CD4-positive, CD25-positive, alpha-beta regulatory T cell (primary cell): ENCODE results near the gene ZBED1. TPM values are rescaled to one million over a fixed set of nuclear protein-coding genes. Genes with fewer than 3 reads are reported as not detected.
A peak's percentile ranks its signal among the peaks of the same experiment; 100 is the strongest.
"Not testable (repeated sequence)": the region's sequence is repeated elsewhere in the genome, so short reads cannot be mapped to it uniquely, and the experiment has no call there.

Experiments
- ATAC-seq, 2 donors: fragments of 150-1000 bp; cut with Tn5 transposase; one replicate each; pipeline ENCODE4 v1.10.0; 2021; ENCODE audit warnings: low read depth in 2 of 2, moderate number of reproducible peaks in 2 of 2, moderate library complexity in 1 of 2
- DNase-seq, 3 donors: peaks; one replicate each; pipeline versions ENCODE4 v3.0.0 to v3.0.0-alpha.2; 2012 to 2022; ENCODE audit warnings: mixed read lengths in 1 of 3
- H3K27ac ChIP-seq: one replicate; pipeline ENCODE4 v1.7.0; 2013; ENCODE audit warnings: mild to moderate bottlenecking, low read length; ENCODE audit not compliant: insufficient read depth, poor library complexity, severe bottlenecking
- H3K27me3 ChIP-seq: one replicate; pipeline ENCODE4 v1.7.0; 2013; ENCODE audit warnings: low read length; ENCODE audit not compliant: control insufficient read depth, insufficient read depth
- H3K36me3 ChIP-seq: one replicate; pipeline ENCODE4 v1.7.0; 2013; ENCODE audit warnings: mild to moderate bottlenecking, low read length, moderate library complexity; ENCODE audit not compliant: control insufficient read depth, insufficient read depth
- H3K4me1 ChIP-seq: 2 replicates; pipeline ENCODE4 v1.7.0; 2013; ENCODE audit warnings: mild to moderate bottlenecking, low read length; ENCODE audit not compliant: insufficient read depth, control insufficient read depth, poor library complexity, severe bottlenecking
- H3K4me3 ChIP-seq: one replicate; pipeline ENCODE4 v1.7.0; 2013; ENCODE audit warnings: low read depth, mild to moderate bottlenecking, low read length, moderate library complexity
- H3K9me3 ChIP-seq, 2 experiments: 1 replicate in 1 of 2; 2 replicates in 1 of 2; pipeline ENCODE4 v1.7.0; 2013; ENCODE audit warnings: low read length in 2 of 2, mild to moderate bottlenecking in 1 of 2, moderate library complexity in 1 of 2; ENCODE audit not compliant: control insufficient read depth in 2 of 2
- H3K27ac Mint-ChIP-seq, 3 donors: one replicate each; pipeline ENCODE4 v1.8.0; 2020 to 2022; ENCODE audit warnings: mild to moderate bottlenecking in 3 of 3, mixed read lengths in 3 of 3, moderate library complexity in 2 of 3
- H3K27me3 Mint-ChIP-seq: one replicate; pipeline ENCODE4 v1.8.0; 2022; ENCODE audit warnings: mild to moderate bottlenecking, mixed read lengths
- H3K36me3 Mint-ChIP-seq: one replicate; pipeline ENCODE4 v1.8.0; 2020; ENCODE audit warnings: mixed read lengths
- H3K4me1 Mint-ChIP-seq, 4 donors: one replicate each; pipeline ENCODE4 v1.8.0; 2020 to 2022; ENCODE audit warnings: mixed read lengths in 4 of 4, mild to moderate bottlenecking in 1 of 4
- H3K4me3 Mint-ChIP-seq, 4 donors: one replicate each; pipeline ENCODE4 v1.8.0; 2020 to 2022; ENCODE audit warnings: mild to moderate bottlenecking in 4 of 4, mixed read lengths in 4 of 4, moderate library complexity in 3 of 4
- H3K9me3 Mint-ChIP-seq, 7 donors: one replicate each; pipeline ENCODE4 v1.8.0; 2020 to 2022; ENCODE audit warnings: mixed read lengths in 7 of 7, mild to moderate bottlenecking in 3 of 7, moderate library complexity in 2 of 7
- polyA plus RNA-seq, 4 donors: library from polyadenylated mRNA; unstranded; fragments of 300-500 nt; fragmentation: Illumina TruSeq; gene quantifications; one replicate each; pipeline ENCODE4 v1.2.3, GENCODE V29; 2021
- total RNA-seq: library from RNA; stranded (reverse); gene quantifications from one replicate; pipeline ENCODE4 v1.2.3, GENCODE V29; 2022

The ZBED1 gene
- total and polyA plus RNA-seq, 5 donors from 2014 or later = 19.5 to 39.2 (median 32.5) TPM

GRCh38 chrX:2533424-2533823 lies 32.6 kb upstream of the ZBED1 start:
- no peak overlapping the region for H3K27ac ChIP-seq
- H3K4me3 ChIP-seq = no peak overlapping the region
- Mint-ChIP-seq H3K4me3 (no peak overlapping the region), H3K4me1 (no peaks in the 10 kb centered on the region), H3K9me3 (peaks cover 0 to 2% (median 0%) of the 10 kb centered on the region in 7 donors), H3K36me3 (no peaks in the 10 kb centered on the region), H3K27ac (no peak overlapping the region), H3K27me3 (peaks cover 18% of the 10 kb centered on the region)
- H3K9me3 ChIP-seq = no peaks in the 10 kb centered on the region
- ATAC-seq (no peak), DNase-seq (no peak)
- H3K36me3 ChIP-seq = no peaks in the 10 kb centered on the region
- H3K27me3 ChIP-seq = no peaks in the 10 kb centered on the region
- no peaks in the 10 kb centered on the region for H3K4me1 ChIP-seq

GRCh38 chrX:2526390-2526789 lies 25.6 kb upstream of the ZBED1 start:
- Mint-ChIP-seq H3K4me1 (no peaks in the 10 kb centered on the region), H3K9me3 (peaks cover 0 to 2% (median 0%) of the 10 kb centered on the region in 7 donors), H3K36me3 (no peaks in the 10 kb centered on the region), H3K27me3 (peaks cover 11% of the 10 kb centered on the region), H3K4me3 (no peak overlapping the region), H3K27ac (no peak overlapping the region)
- H3K9me3 ChIP-seq = no peaks in the 10 kb centered on the region
- H3K4me3 ChIP-seq = no peak overlapping the region
- H3K4me1 ChIP-seq = no peaks in the 10 kb centered on the region
- DNase-seq (no peak), ATAC-seq (no peak)
- no peaks in the 10 kb centered on the region for H3K36me3 ChIP-seq
- peaks cover 3% of the 10 kb centered on the region for H3K27me3 ChIP-seq
- no peak overlapping the region for H3K27ac ChIP-seq

GRCh38 chrX:2523911-2524310 lies 23.1 kb upstream of the ZBED1 start:
- H3K4me1 Mint-ChIP-seq = no peaks in the 10 kb centered on the region
- no peak overlapping the region for H3K27ac Mint-ChIP-seq
- ATAC-seq (no peak), DNase-seq (no peak)
- Histone ChIP-seq H3K27me3 (peaks cover 3% of the 10 kb centered on the region), H3K9me3 (no peaks in the 10 kb centered on the region), H3K4me3 (no peak overlapping the region), H3K36me3 (no peaks in the 10 kb centered on the region), H3K27ac (no peak overlapping the region), H3K4me1 (no peaks in the 10 kb centered on the region)
- H3K36me3 Mint-ChIP-seq = no peaks in the 10 kb centered on the region
- peaks cover 11% of the 10 kb centered on the region for H3K27me3 Mint-ChIP-seq
- H3K9me3 Mint-ChIP-seq = peaks cover 0 to 2% (median 0%) of the 10 kb centered on the region in 7 donors
- no peak overlapping the region for H3K4me3 Mint-ChIP-seq

GRCh38 chrX:2521927-2522386 lies 21.2 kb upstream of the ZBED1 start:
- Mint-ChIP-seq H3K9me3 (no peaks in the 10 kb centered on the region), H3K27ac (no peak overlapping the region), H3K4me1 (peaks cover 0 to 1% (median 0%) of the 10 kb centered on the region in 4 donors), H3K36me3 (no peaks in the 10 kb centered on the region), H3K27me3 (peaks cover 9% of the 10 kb centered on the region), H3K4me3 (no peak overlapping the region)
- Histone ChIP-seq H3K27me3 (peaks cover 3% of the 10 kb centered on the region), H3K4me3 (no peak overlapping the region), H3K4me1 (no peaks in the 10 kb centered on the region), H3K9me3 (no peaks in the 10 kb centered on the region), H3K36me3 (no peaks in the 10 kb centered on the region), H3K27ac (no peak overlapping the region)
- ATAC-seq (no peak), DNase-seq (no peak)

GRCh38 chrX:2521092-2521926 lies 20.5 kb upstream of the ZBED1 start:
- Histone ChIP-seq H3K36me3 (no peaks in the 10 kb centered on the region), H3K9me3 (no peaks in the 10 kb centered on the region), H3K4me1 (no peaks in the 10 kb centered on the region), H3K27me3 (peaks cover 2% of the 10 kb centered on the region), H3K27ac (no peak overlapping the region), H3K4me3 (no peak overlapping the region)
- peak; percentile 48 to 53 for ATAC-seq
- Mint-ChIP-seq H3K27ac (no peak overlapping the region), H3K27me3 (peaks cover 2% of the 10 kb centered on the region), H3K4me3 (no peak overlapping the region), H3K4me1 (peaks cover 0 to 3% (median 0%) of the 10 kb centered on the region in 4 donors), H3K36me3 (no peaks in the 10 kb centered on the region), H3K9me3 (no peaks in the 10 kb centered on the region)
- DNase-seq = no peak

- DNase-seq (no peak), ATAC-seq (no peak)
- H3K4me1 ChIP-seq = no peaks in the 10 kb centered on the region
- H3K27me3 Mint-ChIP-seq = no peaks in the 10 kb centered on the region
- no peaks in the 10 kb centered on the region for H3K36me3 ChIP-seq
- H3K36me3 Mint-ChIP-seq = no peaks in the 10 kb centered on the region
- no peak overlapping the region for H3K27ac Mint-ChIP-seq
- no peaks in the 10 kb centered on the region for H3K27me3 ChIP-seq
- no peak overlapping the region for H3K4me3 Mint-ChIP-seq
- no peak overlapping the region for H3K4me3 ChIP-seq
- H3K9me3 ChIP-seq = no peaks in the 10 kb centered on the region
- H3K4me1 Mint-ChIP-seq = peaks cover 0 to 3% (median 0%) of the 10 kb centered on the region in 4 donors
- H3K27ac ChIP-seq = no peak overlapping the region
- H3K9me3 Mint-ChIP-seq = no peaks in the 10 kb centered on the region
Measured at GRCh38 chrX:2520539-2520938, 19.8 kb upstream of the ZBED1 start.

- not testable (repeated sequence) for ATAC-seq, H3K36me3 ChIP-seq, DNase-seq, H3K27ac Mint-ChIP-seq, H3K36me3 Mint-ChIP-seq, H3K4me3 Mint-ChIP-seq, H3K4me1 ChIP-seq, H3K27ac ChIP-seq, H3K9me3 ChIP-seq, H3K27me3 ChIP-seq, H3K27me3 Mint-ChIP-seq, H3K4me1 Mint-ChIP-seq, H3K4me3 ChIP-seq, H3K9me3 Mint-ChIP-seq
Measured at GRCh38 chrX:2519638-2520037, 18.9 kb upstream of the ZBED1 start.

GRCh38 chrX:2517055-2517454 lies 16.3 kb upstream of the ZBED1 start:
- H3K4me3 Mint-ChIP-seq = no peak overlapping the region
- peaks cover 6% of the 10 kb centered on the region for H3K27me3 Mint-ChIP-seq
- no peaks in the 10 kb centered on the region for H3K4me1 ChIP-seq
- peak overlapping the region in 1 of 3 donors; percentile 17 for H3K27ac Mint-ChIP-seq
- H3K4me3 ChIP-seq = no peak overlapping the region
- H3K4me1 Mint-ChIP-seq = peaks cover 0 to 3% (median under 1%) of the 10 kb centered on the region in 4 donors
- ATAC-seq (no peak), DNase-seq (no peak)
- H3K36me3 Mint-ChIP-seq = no peaks in the 10 kb centered on the region
- no peaks in the 10 kb centered on the region for H3K27me3 ChIP-seq
- H3K9me3 Mint-ChIP-seq = no peaks in the 10 kb centered on the region
- H3K36me3 ChIP-seq = no peaks in the 10 kb centered on the region
- H3K9me3 ChIP-seq = no peaks in the 10 kb centered on the region
- no peak overlapping the region for H3K27ac ChIP-seq
